Fibroblast of villous mesenchyme (primary cell): ENCODE results near the gene NAPSA. TPM values are rescaled to one million over a fixed set of nuclear protein-coding genes. Genes with fewer than 3 reads are reported as not detected.
"Not testable (repeated sequence)": the region's sequence is repeated elsewhere in the genome, so short reads cannot be mapped to it uniquely, and the experiment has no call there.

Source experiments
- DNase-seq: peaks from one replicate; pipeline ENCODE4 v3.0.0-alpha.2; 2010; ENCODE audit warnings: low read depth
- H3K4me3 ChIP-seq: 2 replicates; pipeline ENCODE4 v1.5.1; 2011; ENCODE audit warnings: low read depth, mild to moderate bottlenecking, low read length
- total RNA-seq: library from RNA; depleted of rRNA; stranded (reverse); fragments of >200 nt; gene quantifications from 2 replicates; pipeline ENCODE4 v1.2.3, GENCODE V29; 2012
- TF ChIP-seq, protein P1 (sequence below): IDR thresholded peaks from 2 replicates; pipeline ENCODE4 v1.5.1; 2012; ENCODE audit warnings: low read depth, mild to moderate bottlenecking, low read length; ENCODE audit not compliant: insufficient read depth

NAPSA gene
- total RNA-seq, 1 donor, result under 0.01 TPM

DNA sequence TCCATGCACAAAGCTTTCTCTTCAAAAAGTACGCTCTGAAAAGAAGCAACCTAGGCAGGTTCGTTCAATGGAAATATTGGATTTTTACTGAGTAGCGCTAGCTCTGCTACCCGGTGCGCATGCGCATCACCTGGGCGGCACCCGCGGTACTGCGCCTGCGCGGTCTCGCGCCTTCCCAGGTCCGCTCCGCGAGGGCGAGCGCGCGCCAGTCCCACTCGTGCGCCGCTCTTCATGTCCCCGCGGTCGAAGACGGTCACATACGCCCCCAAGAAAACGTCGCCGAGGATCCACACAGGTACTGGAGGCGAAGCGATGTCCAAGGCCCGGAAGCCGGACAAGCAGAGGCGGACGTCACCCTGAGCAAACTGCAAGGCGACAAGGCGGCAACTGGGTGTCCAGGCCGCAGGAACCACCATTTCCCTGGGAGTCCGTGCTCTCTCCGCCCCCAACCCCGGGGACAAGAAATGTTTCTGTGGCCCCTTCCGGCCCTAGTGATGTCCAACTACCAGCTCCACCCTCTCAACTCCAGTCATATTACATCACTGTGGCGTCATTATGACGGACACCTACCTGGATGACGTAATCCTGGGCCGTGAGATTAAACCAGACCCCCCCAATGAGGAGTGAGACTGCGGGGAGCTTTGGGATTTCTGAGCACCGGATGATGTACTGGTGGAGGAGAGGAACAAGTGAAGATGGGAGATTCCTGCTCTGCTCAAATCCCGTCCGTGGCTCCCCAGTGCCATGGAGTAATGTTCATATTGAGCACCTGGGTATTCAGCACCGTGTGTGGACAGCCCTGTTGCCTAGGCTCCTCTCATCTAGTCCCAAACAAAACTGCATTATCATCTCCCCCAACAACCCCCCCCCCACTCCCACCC is 31.5 kb downstream of the NAPSA start:
- no peak for DNase-seq
- H3K4me3 ChIP-seq, result peak overlapping the region; percentile 46
- TF ChIP-seq, protein P1, sequence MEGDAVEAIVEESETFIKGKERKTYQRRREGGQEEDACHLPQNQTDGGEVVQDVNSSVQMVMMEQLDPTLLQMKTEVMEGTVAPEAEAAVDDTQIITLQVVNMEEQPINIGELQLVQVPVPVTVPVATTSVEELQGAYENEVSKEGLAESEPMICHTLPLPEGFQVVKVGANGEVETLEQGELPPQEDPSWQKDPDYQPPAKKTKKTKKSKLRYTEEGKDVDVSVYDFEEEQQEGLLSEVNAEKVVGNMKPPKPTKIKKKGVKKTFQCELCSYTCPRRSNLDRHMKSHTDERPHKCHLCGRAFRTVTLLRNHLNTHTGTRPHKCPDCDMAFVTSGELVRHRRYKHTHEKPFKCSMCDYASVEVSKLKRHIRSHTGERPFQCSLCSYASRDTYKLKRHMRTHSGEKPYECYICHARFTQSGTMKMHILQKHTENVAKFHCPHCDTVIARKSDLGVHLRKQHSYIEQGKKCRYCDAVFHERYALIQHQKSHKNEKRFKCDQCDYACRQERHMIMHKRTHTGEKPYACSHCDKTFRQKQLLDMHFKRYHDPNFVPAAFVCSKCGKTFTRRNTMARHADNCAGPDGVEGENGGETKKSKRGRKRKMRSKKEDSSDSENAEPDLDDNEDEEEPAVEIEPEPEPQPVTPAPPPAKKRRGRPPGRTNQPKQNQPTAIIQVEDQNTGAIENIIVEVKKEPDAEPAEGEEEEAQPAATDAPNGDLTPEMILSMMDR, result no peak

DNA sequence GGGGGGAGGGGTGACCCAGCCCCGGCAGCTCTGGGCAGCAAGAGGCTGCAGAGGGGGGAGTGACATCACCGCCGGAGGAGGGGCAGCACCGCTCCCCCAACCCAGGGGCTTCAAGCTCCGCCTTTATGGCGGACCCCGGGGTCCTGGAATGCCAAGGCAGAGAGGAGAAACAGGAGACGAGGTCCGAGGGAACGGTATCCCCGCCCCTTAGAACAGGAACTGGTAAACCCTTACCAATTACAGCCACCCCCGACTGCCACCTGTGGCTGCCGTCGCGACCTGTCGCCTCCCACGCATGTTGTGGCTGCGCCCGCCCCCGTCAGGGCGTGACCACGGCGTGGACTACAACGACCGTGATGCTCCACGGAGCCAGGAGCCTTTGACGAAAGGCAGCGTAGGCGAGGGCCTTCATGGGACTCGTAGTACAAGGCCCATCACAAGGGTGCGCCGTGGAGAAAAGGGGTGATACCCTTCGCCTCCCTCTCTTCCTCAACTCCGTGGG is 32.2 kb downstream of the NAPSA start:
- DNase-seq, result peak; percentile 42
- TF ChIP-seq, protein P1, result no peak
- H3K4me3 ChIP-seq, result peak overlapping the region; percentile 46

DNA sequence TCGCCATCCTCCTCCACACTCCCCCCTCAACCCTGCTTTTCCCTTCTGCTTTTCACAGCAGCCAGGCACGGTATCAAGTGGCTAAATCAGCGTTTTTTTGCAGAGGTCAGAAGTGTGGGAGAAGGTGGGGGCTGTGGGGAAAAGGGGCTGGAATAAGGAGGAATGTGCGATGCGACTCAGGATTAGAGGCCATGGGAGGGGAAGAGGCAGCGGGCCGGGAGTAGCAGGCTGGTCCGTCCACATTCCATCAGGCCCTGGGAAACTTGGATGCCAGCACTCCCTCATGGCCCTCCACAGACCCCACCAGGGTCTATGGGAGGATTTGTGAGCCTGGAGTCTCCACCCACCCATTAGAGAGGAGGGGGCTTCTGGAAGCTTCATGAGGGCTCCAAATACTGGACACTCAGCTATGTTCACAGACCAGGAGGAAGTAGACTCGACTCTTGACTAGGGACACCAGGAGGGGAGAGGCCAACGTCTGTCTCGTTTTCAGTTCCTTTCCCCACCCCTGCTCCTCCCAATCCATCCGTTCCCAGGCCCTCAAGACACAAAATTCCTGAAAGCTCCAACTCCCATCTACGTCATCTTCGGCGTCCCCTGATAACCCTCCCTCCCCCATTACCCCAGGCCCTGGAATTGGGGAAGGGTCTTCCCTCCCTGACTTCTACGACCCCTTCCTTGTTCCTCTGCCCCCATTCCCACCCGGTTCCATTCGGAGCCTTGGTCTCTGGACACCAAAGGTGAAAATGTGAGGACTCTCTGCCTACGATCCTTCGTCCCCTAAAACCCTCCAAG is 33.0 kb downstream of the NAPSA start:
- TF ChIP-seq, protein P1, result no peak
- DNase-seq, result no peak
- H3K4me3 ChIP-seq, result no peak overlapping the region

DNA sequence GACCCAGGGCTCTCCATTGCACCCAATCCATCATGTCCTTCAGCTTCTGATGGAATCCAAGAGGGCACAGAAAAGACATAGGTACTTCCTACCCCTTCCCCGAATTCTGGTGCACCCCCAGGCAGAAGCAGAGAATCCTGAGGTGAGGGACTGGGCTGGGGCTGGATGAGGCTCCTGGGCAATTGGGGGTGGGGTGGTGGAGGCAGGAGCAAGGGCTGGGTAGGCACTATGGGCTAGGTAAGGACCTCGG is 33.5 kb downstream of the NAPSA start:
- H3K4me3 ChIP-seq, result no peak overlapping the region
- DNase-seq, result no peak
- TF ChIP-seq, protein P1, result no peak

DNA sequence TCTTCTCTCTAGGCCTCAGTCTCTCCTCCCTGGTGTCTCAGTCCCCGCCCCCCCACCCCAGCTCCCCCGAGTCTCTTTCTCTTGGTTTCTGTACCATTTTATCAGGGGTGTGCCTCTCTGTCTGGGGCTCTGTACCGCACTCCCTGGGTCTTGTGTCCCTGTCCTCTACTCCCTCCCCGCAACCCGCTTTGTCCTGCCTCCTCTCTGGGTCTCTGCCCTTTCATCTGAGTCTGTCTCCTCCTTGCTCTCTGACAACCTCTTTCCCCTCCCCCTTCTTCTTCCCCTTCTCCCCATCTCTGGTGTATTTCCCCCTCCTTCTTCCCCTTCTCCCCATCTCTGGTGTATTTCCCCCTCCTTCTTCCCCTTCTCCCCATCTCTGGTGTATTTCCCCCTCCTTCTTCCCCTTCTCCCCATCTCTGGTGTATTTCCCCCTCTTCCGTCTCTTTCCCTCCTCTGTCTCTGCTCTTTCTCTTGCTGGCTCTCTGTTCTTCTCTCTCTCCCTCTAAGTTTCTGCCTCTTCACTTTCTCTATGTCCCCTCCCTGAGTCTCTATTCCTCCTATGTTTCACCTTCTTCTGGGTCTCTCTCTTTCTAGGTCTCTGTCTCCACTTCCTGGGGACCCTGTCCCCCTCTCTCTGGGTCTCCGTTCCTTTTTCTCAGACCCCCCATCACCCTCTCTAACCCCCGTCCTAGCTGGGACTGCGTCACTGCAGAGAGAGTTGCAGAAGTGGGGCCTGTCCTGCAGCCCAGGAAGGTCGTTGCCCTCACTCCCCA is 34.0 kb downstream of the NAPSA start:
- no peak for DNase-seq
- H3K4me3 ChIP-seq, result no peak overlapping the region
- TF ChIP-seq, protein P1, result no peak

DNA sequence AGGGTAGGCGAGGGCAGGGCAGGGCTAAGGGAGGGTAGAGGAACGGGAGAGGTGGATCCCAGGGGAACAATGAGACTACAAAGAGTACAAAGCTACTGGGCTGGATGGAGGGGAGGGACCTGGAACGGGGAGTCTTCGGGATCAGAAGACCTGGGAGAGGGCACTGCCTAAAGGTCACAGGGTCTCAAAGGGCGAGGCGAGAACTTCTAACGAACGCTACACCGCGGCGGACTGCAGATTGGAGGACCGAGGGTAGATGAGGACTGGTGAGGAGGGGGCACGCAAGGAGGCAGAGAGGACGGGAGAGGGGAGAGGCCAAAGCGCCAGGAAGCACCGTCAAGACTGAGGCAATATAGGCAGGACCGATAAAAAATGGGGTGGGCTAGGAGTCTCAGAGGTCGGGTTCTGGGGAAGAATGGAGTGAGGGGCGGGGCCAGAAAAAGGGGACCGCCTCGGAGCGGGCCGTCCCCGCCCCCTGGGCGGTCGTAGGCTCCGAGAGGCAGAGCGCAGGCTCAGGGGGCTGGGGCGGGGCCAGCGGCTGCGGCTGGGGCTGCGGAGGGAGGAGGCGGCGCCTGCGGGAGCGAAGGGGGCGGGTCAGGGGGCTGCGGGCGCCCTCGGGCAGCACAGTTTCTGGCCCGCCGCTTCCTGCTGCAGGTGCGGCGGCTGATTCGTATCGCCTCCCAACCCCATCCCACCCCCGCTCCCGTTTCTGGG is 34.9 kb downstream of the NAPSA start:
- no peak overlapping the region for H3K4me3 ChIP-seq
- DNase-seq, result peak; percentile 4
- TF ChIP-seq, protein P1, result no peak

DNA sequence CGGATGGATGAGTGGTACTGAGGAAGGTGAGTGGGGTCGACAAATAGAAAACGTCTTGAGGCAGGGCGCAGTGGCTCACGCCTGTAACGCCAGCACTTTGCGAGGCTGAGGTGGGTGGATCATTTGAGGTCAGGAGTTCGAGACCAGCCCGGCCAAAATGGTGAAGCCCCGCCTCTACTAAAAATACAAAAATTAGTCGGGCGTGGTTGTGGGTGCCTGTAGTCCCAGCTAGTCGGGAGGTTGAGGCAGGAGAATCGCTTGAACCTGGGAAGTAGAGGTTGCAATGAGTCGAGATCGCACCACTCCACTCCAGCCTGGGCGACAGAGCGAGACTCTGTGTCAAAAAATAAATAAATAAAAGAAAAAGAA is 35.5 kb downstream of the NAPSA start:
- H3K4me3 ChIP-seq, DNase-seq: not testable (repeated sequence)
